CD4-positive, alpha-beta T cell treated with Interleukin-15 for 4 hours (primary cell): Measurements from ENCODE around the gene NRCAM.

ENCODE experiments used
- DNase-seq: peaks from one replicate; pipeline ENCODE4 v3.0.0-alpha.2; 2020; ENCODE audit warnings: low spot score

NRCAM gene

GRCh38 chr7:108156897-108157605 lies 299.2 kb downstream of the NRCAM start:
- no peak for DNase-seq

DNA sequence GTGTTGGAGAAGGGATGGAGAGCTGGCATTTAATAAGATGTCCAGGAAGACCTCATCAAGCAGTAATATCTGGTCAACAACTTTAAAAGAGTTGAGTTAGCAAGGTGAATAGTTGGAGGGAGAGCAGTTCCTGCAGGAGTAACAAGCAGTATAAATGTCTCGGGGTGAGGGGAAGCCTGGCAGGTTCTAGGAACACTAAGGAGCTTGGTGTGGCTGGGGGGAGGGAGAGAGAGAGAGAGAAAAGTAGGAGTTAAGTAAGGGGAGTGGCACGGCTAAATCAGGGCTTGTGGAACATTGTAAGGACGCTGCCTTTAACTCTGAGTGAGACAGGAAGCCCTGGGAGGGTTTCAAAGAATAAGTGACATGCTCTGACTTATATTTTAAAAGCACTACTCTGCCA lies 304.0 kb downstream of the NRCAM start:
- no peak for DNase-seq

- no peak for DNase-seq
Measured at GRCh38 chr7:108149908-108150307, 306.3 kb downstream of the NRCAM start.

- DNase-seq: no peak
Measured at GRCh38 chr7:108149119-108149518, 307.1 kb downstream of the NRCAM start.

- no peak for DNase-seq
Measured at GRCh38 chr7:108147031-108147563, 309.1 kb downstream of the NRCAM start.

DNA sequence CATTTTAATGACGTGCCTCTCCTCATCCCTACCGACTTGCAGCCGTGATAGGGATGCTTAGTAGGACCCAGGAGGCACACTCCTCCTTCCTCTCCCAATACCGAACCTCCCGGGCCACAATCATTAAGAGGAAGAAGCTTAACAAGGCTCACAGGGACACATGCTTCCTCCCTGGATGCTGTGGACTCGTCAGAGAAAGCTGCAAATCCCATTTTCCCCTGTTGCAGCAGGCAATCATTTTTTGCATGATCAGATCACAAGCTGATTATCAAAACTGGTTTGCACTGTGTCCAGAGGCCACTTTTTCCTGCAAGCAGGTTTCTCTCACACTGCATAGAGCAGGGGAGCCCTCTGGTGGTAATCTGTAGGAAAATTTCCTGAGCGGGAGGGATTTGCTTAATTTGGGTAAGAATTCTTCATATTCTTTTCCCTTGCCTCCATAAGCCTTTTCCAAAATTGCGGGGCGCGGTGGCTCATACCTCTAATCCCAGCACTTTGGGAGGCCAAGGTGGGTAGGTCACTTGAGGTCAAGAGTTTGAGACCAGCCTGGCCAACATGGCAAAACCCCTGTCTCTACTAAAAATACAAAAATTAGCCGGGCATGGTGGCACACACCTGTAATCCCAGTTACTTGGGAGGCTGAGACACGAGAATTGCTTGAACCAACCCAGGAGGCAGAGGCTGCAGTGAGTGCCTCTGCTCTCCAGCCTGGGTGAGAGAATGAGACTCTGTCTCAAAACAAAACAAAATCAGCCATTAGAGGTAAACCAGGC lies 310.0 kb downstream of the NRCAM start:
- peak; percentile 29 for DNase-seq

- DNase-seq: no peak
Measured at GRCh38 chr7:108145401-108145800, 310.8 kb downstream of the NRCAM start.

- no peak for DNase-seq
Measured at GRCh38 chr7:108144931-108145330, 311.3 kb downstream of the NRCAM start.

DNA sequence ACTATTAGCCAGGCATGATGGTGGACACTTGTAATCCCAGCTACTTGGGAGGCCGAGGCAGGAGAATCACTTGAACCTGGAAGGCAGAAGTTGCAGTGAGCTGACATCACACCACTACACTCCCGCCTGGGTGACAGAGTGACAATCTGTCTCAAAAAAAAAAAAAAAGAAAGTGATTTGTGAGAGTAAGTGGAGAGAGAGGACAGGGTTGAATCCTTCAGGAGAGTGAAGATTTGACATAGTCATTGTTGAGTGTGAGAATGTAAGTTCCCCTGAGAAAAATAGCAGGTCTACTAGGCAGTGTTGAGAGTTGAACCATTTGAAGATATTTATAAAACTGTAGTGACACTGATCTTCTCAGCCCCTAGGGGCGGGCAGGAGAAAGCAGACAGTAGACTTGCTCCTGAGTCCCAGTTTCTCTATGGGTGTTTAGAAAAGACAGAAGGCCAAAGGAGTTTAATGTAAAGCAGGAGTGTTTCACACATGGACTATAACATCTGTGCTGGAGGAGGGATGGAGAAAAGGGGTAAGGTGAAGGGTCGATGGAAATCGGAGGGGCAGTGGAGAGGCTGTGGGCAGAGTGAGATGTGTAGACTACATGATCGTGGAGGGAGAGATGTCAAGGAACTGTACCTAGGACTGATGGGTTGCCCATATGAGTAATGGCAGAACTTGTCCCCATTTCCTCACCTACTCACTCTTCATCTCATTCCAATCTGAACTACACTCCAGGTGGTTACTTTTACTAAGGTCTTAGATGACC lies 312.4 kb downstream of the NRCAM start:
- no peak for DNase-seq

DNA sequence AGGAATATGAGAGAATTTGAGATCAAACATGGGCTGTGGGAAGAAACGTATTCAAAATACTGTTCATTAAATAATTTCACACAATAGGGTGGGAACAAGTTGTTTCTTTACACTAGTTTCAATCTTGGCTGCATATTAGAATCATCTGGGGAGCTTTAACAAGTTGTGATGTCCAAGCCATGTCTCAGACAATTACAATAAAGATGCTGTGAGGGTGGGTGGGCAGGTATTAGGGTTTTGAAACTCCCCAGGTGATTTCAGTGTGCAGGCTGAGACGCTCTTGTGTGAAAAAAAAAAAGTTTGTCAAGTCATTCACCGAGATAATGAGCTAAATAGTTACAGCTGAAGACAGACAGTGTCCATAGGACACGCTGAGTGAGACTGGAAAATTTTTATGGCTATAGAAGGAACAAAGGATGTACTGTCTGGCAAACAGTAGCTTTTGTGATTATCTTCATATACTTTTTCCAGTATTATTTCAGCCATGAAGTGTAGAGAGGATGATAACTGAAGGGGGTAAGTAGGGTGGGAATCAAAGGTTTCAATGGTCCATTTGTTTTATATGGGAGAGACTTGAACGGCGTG lies 313.5 kb downstream of the NRCAM start:
- no peak for DNase-seq

DNA sequence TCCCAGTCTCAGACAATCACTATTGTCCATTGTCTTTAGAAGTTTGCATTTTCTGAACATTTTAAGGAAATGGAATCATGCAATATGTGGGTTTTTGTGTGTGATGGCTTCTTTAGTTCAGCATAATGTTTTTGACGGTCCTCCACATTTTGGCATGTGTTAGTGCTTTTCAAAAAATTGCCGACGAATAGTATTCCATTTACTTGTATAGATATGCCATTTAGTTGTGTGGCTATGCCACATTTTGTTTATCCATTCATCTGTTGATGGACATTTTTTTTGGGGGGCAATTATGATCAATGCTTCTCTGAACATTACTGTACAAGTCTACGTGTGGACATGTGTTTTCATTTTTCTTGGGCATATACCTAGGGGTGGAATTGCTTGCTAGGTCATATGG lies 314.1 kb downstream of the NRCAM start:
- no peak for DNase-seq

GRCh38 chr7:108140671-108141070 lies 315.6 kb downstream of the NRCAM start:
- DNase-seq: no peak

DNA sequence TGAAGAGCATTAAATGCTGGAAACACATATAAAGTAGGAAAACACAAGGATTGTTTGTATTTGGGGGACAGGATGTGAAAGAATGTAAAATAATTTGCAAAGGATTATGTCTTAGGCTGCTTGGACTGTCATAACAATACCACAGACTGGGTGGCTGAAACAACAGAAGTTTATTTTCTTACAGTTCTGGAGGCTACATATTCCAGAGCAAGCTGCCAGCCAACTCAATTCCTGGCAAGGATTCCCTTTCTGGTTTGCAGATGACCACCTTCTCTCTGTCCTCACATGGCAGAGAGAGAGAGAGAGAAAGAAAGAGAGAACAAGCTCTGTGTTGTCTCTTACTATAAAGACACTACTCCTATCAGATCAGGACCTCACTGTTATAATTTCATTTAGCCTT lies 317.3 kb downstream of the NRCAM start:
- DNase-seq: no peak

DNA sequence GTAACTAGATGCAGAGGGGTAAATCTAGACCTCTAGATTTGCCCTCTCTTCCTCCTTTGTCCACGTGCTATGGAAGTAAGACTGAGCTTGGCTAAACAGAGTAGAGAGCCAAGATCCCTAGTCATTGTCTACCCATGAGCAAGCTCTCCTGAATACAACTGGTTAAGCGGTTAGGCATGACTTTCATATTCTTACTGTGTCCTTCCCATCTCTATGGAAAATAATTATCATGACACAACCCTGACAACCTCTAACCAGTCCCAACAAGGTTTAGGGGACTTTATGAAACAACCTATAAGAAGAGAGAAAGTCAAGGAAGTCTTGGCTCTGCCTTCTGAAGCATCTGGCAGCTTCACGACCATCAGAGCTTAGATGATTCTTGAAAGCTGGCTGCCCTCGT lies 318.2 kb downstream of the NRCAM start:
- DNase-seq: no peak

DNA sequence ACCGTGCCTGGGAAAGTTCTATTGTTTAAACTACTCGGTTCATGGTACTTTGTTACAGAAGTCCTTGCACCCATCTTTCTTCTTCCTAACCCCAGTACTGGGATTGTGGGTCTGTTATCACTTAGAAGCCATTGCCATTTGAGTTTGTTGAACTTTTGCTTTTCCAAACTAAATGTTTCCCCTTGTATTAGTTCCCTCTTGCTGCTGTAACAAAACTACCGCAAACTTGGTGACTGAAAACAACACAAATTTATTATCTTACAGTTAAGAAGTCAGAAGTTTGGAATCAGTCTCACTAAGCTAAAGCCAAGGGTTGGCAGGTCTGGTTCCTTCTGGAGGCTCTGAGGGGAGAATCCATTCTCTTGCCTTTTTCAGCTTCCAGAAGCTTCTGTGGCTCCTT lies 319.2 kb downstream of the NRCAM start:
- DNase-seq: no peak

- no peak for DNase-seq
Measured at GRCh38 chr7:108136191-108136688, 320.0 kb downstream of the NRCAM start.

- no peak for DNase-seq
Measured at GRCh38 chr7:108135446-108136190, 320.6 kb downstream of the NRCAM start.

DNA sequence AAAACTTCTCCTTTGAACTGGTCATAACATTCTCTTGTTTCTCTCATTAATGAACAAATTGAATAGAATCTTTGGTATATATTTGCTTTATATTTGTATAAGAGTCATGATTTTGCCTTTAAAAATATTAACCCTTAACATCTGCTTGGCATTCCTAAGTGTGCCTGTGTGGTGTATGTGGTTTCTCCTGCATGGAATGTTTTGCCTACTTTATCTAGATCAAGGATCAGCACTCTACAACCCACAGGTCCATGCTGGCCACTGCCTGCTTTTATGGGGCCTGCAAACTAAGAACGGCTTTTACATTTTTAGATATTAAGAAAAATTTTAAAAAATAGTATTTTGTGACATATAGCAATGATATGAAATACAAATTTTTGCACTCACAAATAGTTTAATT lies 321.8 kb downstream of the NRCAM start:
- no peak for DNase-seq

GRCh38 chr7:108132551-108133265 lies 323.5 kb downstream of the NRCAM start:
- DNase-seq: no peak

- no peak for DNase-seq
Measured at GRCh38 chr7:108130261-108130660, 326.0 kb downstream of the NRCAM start, which contains the start of gene LAMB4. Gene LAMB4 (minus strand): TSS chr7:108130361. CDS start chr7:108123164, 7,197 bp downstream.
